AG09319 (cell line): ENCODE results near the gene DUOXA1.
"Not testable (repeated sequence)": the region's sequence is repeated elsewhere in the genome, so short reads cannot be mapped to it uniquely, and the experiment has no call there.

Experiments
- DNase-seq: peaks from one replicate; pipeline ENCODE4 v3.0.0-alpha.2; 2010; ENCODE audit warnings: low read depth; ENCODE audit errors: extremely low read depth

DUOXA1 gene

DNA sequence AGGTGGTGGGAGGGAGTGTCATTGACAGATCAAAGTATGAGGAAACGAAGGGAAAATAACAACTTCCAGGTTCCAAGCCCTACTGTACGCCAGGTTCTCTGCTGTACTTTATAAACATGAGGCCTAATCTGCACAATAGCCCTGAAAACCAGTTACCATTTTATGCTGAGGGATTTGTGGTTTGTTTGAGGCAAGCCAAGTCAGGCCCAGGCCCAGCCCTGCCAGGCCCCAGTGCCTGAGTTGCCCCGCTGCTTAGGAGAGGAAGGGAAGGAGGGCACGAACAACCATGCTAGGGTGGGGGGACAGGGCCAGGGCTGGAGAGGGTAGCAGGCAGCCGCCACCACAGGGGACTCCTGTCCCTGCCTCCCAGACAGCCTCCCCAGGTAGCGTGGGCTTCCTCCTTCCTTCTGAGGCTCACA lies 59.7 kb downstream of the DUOXA1 start:
- not testable (repeated sequence) for DNase-seq
